Anterior cingulate cortex (tissue), 58 donors: ENCODE measurements around the gene FAM83B.
"Not testable (repeated sequence)": the region's sequence is repeated elsewhere in the genome, so short reads cannot be mapped to it uniquely, and the experiment has no call there.

ENCODE experiments used
- DNase-seq, 58 donors: peaks; one replicate each; lab custom pipeline; 2025; lab: John Stamatoyannopoulos, UW

FAM83B gene

DNA sequence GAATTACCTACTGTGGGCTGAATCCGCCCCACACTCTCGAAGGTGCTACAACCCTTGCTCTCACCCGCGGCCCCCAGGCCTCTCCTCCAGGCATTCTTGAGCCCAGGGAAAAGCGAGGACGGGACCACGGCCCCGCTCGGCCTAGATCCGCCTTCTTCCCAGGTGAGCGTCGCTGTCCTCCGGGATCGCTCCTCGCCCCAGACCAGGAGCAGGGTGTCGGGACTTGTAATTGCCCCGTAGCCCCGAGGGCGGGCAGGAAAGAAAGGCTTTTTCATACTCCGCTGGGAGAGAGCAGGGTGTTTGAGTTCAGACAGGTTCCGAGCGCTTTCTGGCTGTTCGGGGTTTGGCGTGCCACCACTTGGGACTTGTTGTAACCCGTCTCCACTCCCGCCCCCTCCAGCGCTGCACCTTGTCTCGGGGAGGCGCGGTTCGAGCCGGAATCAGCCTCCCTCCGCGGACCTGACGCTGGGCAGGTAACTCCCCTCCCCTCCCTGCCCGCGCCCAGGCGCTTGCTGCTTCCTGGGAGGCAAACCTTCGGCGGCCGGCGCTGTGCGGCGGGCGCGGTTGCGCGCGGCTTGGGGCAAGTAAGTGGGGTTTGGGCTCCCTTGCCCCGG is at the start of gene FAM83B:
Gene FAM83B (plus strand): TSS at position 529 of the 614 bp plus-strand sequence. CDS start 23,476 bp downstream, outside the sequence.
- no peak for DNase-seq

GRCh38 chr6:54796918-54797317 is 49.7 kb upstream of the FAM83B start:
- DNase-seq, result not testable (repeated sequence)

DNA sequence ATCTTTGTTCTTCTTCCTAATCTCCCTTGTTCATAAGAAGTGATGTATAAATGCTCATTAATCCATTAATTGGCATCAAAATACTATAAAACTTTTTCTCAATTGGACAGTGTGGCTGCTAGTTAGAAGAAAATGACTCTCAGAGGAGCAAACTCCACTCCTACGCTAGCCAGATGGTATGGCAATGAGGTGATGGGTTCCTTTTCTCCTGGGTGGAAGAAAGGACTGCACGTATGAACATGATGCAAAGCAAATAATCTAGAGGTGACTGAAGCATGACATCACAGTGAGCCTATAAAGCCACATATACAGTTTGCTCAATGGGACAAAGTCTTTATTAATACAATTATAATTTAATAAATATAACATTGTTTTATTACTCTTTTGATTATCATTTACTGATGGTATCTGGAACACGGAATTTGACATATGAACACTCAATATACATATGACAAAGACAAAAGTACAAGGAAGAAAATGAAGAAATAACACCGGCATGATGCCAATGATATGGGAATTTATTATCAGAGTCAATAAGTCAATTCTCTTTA is 46.4 kb upstream of the FAM83B start:
- no peak for DNase-seq

DNA sequence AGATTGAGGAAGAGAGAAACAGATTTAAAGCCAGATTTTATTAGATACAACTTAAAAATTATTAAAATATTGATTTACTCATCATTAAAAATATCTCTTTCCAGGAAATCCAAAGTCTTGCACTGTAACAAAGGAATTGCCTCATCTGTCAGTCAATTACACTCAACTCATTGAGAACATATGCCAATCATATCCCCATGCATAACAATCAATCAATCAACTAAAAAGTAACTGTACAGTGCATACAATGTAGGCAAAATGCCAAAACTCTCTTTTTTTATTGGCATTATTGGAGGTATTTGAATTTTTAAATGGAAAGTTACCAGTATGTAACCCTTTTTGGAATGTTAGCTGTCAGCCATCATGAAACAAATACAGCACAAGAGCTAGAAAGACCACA is 45.3 kb upstream of the FAM83B start:
- DNase-seq, result no peak

GRCh38 chr6:54801669-54802068 is 44.9 kb upstream of the FAM83B start:
- no peak for DNase-seq

DNA sequence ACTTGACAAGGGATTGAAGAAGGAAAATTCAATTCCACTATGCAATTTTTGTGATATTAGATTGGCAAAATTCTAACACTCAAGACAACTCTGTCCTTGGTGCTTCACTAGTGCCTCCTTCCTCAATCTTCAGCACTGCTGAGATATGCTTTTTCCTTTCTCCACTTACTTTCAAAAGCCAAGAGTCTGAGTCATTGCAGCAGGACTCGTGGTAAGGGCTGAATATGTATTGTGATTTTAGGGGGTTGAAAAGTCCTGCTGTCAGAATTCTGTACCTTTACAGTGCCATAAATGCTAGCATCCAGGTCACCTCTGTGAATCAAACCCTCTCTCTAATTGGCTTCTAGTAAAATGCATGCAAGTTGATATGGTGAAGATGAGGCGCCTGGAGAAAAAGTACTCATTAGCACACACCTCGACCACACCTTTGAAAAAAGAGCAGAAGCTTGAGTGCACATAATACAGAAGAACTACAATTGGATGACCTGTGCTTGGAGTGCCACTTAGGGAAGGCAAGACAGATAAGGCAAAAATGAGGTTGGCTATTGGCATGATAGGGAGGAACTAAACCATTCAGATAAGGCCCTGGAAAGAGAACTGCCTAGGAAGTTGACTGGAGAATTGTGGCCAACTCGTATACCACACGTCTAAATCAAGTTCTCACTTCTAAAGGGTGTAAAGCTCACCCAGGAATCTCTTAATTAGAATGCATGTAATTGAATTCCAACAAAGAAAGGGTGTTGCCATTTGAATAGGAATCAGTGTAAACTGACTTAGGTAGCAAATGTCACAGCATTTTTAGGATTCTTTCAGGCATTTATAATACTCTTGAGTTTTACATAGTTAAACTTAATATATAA is 43.6 kb upstream of the FAM83B start:
- DNase-seq, result no peak

GRCh38 chr6:54805077-54805476 is 41.5 kb upstream of the FAM83B start:
- DNase-seq, result no peak

DNA sequence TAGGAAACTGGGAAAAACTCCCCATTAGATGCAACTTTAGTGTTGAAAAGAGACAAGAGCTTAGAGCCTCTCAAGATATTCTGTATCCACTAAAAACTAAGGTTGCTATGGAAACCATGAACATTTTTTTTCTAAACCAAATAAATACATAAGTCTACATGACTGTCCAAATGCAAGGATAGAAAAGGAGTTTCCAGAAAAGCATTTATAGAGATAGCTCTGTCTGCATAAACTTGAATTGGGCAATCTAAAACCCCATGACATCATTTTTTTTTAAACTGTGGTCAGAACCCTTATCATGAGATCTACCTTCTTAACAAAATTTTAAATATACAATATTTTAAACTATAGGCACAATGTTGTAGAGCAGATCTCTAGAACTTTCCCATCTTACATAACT is 36.4 kb upstream of the FAM83B start:
- DNase-seq, result no peak

GRCh38 chr6:54813892-54814291 is 32.7 kb upstream of the FAM83B start:
- no peak for DNase-seq

DNA sequence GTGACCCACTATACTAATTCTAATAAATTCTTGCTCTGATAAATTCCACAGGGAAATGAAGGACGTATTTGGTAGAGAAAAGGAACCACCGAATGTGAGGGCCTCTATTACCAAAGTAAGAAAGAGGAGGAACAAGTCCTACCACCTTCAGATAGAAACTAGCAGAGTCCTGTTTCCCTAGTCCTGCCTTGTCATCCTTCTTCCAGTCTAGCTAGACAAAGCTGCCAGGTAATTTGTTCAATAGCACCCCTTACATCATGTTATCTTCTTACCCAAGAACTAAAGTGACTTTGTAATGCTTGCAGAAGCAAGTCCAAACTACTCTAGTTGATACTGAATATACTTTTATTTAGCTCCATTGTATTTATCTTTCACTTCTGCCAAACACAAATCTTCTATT is 29.3 kb upstream of the FAM83B start:
- no peak for DNase-seq

DNA sequence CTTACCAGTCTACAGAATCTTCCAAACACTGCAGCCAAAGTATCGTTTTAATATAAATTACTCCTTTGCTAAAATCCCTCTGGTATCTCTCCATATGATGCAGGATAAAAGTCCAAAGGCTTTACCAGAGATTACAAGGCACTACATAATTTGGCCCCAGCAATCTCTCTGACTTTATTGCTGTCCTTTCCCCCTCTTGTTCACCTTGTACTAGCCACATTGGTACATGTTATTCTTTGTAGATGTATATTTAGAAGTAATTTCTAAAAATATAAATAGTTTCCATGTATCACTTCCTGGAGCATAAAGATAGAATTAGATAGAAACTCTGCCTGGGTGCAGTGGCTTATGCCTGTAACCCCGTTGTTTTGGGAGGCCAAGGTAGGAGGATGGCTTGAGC is 28.7 kb upstream of the FAM83B start:
- no peak for DNase-seq

GRCh38 chr6:54824225-54824624 is 22.3 kb upstream of the FAM83B start:
- DNase-seq, result not testable (repeated sequence)

GRCh38 chr6:54827010-54827409 is 19.6 kb upstream of the FAM83B start:
- no peak for DNase-seq

- DNase-seq, result no peak
Measured at GRCh38 chr6:54830216-54830615, 16.4 kb upstream of the FAM83B start.

GRCh38 chr6:54835176-54835575 is 11.4 kb upstream of the FAM83B start:
- DNase-seq, result no peak

- DNase-seq, result no peak
Measured at GRCh38 chr6:54846857-54847674, 495 bp downstream of the FAM83B start.

GRCh38 chr6:54847799-54848597 is 1.4 kb downstream of the FAM83B start:
- no peak for DNase-seq

DNA sequence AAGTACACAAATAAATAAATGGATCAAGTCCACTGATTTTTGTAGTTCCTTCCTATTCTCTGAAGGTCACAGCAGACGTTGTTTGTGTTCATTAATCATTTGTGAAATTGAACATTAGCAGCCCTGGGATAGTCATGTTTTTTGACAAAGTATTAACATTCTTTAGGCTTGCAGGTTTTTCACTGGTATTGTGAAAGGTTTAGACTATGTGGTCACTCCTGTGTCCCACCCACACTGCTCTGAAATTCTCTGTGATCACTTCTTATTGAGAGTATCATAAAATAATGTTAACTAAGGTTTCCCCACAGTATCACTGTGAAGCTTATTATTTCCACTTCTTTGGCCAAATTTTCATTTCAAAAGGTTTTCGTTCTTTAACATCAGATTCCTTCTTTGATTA is 3.5 kb downstream of the FAM83B start:
- DNase-seq, result no peak

- DNase-seq, result no peak
Measured at GRCh38 chr6:54856129-54856528, 9.6 kb downstream of the FAM83B start.

- DNase-seq, result no peak
Measured at GRCh38 chr6:54860132-54860531, 13.6 kb downstream of the FAM83B start.
